GM19025 (cell line): ENCODE measurements around the gene MAL.
A peak's percentile ranks its signal among the peaks of the same experiment; 100 is the strongest.
"Not testable (repeated sequence)": the region's sequence is repeated elsewhere in the genome, so short reads cannot be mapped to it uniquely, and the experiment has no call there.

Experiments used
- ATAC-seq: cut with Tn5 transposase; IDR thresholded peaks from one replicate; pipeline ENCODE4 v1.9.1; 2021; ENCODE audit warnings: mild to moderate bottlenecking, low read depth, moderate library complexity; ENCODE audit not compliant: unreplicated experiment

MAL gene

DNA sequence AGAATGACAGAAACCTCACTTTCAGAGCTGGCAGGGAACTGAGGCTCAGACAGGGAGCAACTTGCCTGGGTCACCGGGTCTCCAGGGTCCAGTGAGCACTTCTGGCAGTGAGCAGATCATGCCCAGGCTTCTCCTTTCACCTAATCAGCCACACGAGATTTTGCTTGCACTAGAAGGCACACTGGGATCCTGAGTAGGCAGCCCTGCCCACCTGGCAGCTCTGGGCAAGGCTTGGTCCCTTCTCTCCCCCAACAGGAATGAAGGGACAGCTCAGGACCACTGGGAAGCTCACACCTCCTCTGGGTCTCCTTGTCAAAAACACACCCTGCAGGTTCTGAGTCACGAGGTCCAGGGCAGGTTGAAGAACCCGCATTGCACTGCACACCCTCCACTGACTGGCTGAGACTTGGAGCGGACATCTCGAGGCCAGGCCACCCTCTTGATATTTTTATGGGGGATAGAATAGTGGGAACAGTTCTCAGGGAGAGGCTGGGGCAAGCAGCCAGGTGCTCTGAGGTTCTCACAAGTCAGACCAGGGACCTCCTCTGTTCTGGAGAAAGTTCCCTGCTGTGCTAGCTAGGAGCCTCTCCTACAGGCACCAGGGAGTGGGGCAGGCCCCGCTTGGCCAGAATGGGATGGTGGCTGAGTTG lies 5.7 kb downstream of the MAL start:
- ATAC-seq: no peak

DNA sequence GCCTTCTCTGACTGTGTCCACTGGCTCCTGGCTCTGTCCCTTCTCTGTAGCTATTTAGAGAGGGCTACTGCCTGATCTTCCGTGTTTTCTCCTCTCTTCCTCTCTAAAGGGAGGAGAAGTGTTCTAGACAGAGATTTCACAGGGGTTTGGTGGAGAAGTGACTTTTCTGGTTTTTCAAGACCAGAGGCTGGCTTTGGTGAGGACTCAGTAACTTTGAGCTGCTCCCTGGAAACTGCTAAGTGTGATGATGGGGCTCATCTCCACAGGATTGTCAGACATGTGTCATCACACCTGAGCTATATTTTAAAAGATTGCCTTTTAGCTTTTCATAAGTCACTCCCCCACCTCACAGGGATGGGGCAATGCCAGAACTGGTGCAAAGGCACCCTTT lies 6.2 kb downstream of the MAL start:
- ATAC-seq: no peak

DNA sequence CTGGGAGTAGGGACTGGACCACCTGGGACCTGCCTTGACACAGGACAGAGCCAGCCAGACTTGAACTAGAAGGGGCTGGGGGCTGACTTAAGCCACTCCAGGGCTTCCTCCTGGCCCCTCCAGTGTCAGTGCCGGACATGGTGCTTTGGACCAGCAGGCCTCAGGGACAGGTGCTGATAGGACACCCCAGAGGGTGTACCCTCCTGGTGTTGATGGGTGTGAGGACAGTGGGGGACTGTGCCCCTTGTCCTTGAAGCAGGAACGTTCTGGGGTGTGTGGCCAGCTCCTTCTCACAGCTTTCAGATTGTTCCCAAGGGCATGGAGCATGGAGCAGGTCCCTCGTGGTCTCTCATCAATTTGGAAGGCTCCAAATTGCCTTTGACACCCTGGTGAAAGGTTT lies 6.8 kb downstream of the MAL start:
- no peak for ATAC-seq

DNA sequence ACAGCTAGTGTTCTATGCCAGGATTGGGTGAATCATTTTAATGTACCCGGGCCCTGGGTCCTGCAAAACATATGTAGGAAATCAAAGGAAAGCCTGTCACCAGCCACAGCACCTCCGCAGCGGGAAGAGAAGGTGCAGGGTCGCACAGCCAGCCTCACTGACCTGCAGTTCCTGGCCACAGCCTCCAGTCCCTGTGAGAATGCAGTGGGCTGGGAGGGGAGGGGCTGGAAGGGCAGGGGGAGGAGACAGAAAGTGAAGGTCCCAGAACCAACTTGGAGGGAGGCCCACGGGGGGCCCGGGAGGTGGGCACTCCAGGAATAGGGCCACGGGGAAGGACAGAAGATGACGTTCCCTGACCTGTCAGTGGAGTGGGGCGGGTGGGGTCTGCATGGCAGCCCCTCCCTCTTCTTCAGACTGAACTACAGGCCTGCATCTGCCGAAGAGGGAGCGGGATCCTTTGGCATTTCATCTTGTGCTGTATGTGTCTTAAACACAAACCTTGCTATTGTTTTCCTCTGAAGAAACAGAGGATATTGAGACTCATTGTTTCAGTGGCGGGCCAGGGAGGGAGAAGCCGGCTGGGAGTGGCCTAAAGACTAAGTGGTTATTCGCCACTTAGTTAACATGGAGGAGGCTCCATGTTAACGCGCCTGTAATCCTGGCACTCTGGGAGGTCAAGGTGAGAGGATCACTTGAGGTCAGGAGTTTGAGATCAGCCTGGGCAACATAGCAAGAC lies 7.5 kb downstream of the MAL start:
- no peak for ATAC-seq

DNA sequence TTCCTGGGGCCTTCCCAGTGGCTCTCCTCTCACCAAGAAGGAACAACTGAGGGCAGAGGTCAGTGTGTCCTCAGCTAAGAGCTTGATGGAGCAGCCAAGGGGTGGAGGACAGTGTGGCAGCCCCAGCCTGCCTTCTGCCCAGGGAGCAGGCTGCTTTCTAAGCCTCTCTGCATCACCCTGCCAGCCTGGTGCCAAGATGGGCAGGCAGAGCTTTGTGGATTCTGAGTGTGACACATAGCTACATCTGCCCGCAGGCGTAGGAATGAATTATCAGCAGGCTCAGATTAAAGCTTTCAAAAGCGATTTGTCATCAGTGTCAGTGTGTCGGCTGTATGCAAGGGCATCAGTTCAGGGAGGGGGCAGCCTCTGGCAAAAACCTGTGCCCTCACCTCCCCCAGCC lies 8.7 kb downstream of the MAL start:
- no peak for ATAC-seq

DNA sequence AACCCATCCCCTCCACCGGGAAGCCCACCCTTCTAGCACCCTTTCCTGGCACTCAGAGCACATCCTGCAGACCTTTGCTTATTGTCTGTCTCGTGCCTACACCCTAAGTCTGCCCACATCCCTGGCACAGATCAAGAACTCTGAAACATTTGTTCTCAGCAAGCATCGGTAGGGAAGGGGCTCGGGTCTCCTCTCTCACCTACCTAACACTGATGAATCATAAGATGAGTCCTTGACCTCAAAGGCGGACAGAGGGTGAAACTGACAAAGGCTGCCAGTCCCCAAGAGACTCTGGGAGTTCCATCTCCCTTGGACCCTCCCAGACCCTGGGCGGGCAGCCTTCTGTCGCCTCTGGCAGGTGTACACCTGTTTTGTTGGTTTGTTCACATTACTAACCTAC lies 9.3 kb downstream of the MAL start:
- ATAC-seq: no peak

DNA sequence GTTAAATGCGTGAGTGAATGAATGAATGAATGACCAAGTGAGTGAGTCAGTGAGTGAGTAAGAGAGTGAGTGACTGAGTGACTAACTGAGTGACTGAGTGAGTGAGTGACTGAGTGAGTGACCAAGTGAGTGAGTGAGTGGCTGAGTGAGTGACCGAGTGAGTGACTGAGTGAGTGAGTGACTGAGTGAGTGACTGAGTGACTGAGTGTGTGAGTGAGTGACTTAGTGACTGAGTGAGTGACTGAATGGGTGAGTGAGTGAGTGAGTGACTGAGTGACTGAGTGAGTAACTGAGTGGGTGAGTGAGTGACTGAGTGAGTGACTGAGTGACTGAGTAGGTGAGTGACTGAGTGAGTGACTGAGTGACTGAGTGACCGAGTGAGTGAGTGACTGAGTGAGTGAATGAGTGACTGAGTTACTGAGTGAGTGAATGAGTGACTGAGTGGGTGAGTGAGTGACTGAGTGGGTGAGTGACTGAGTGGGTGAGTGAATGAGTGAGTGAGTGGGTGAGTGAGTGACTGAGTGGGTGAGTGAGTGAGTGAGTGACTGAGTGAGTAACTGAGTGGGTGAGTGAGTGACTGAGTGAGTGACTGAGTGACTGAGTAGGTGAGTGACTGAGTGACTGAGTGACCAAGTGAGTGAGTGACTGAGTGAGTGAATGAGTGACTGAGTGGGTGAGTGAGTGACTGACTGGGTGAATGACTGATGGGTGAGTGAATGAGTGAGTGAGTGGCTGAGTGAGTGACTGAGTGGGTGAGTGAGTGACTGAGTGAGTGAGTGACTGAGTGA lies 11.3 kb downstream of the MAL start:
- ATAC-seq: no peak

DNA sequence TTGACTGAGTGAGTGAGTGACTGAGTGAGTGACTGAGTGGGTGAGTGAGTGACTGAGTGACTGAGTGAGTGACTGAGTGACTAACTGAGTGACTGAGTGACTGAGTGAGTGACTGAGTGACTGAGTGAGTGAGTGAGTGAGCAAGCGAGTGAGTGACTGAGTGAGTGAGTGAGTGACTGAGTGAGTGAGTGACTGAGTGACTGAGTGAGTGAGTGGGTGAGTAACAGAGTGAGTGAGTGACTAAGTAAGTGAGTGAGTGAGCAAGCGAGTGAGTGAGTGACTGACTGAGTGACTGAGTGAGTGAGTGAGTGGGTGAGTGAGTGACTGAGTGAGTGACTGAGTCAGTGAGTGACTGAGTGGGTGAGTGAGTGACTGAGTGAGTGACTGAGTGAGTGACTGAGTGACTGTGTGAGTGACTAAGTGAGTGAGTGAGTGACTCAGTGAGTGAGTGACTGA lies 11.9 kb downstream of the MAL start:
- ATAC-seq: no peak

DNA sequence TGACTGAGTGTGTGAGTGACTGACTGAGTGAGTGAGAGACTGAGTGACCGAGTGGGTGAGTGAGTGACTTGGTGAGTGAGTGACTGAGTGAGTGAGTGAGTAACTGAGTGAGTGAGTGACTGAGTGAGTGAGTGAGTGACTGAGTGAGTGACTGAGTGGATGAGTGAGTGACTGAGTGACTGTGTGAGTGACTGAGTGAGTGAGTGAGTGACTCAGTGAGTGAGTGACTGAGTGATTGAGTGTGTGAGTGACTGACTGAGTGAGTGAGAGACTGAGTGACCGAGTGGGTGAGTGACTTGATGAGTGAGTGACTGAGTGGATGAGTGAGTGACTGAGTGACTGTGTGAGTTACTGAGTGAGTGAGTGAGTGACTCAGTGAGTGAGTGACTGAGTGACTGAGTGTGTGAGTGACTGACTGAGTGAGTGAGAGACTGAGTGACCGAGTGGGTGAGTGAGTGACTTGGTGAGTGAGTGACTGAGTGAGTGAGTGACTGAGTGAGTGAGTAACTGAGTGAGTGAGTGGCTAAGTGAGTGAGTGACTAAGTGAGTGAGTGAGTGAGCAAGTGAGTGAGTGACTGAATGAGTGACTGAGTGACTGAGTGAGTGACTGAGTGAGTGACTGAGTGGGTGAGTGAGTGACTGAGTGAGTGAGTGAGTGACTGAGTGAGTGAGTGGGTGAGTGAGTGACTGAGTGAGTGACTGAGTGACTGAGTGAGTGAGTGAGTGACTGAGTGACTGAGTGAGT lies 12.5 kb downstream of the MAL start:
- not testable (repeated sequence) for ATAC-seq

DNA sequence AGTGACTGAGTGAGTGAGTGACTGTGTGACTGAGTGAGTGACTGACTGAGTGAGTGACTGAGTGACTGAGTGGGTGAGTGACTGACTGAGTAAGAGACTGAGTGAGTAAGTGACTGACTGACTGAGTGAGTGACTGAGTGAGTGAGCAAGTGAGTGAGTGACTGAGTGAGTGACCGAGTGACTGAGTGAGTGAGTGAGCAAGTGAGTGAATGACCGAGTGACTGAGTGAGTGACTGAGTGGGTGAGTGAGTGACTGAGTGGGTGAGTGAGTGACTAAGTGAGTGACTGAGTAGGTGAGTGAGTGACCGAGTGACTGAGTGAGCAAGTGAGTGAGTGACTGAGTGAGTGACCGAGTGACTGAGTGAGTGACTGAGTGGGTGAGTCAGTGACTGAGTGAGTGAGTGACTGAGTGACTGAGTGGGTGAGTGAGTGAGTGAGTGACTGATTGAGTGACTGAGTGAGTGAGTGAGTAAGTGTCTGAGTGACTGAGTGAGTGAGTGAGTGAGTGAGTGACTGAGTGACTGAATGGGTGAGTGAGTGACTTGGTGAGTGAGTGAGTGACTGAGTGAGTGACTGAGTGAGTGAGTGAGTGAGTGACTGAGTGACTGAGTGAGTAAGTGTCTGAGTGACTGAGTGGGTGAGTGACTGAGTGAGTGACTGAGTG lies 13.3 kb downstream of the MAL start:
- no peak for ATAC-seq

DNA sequence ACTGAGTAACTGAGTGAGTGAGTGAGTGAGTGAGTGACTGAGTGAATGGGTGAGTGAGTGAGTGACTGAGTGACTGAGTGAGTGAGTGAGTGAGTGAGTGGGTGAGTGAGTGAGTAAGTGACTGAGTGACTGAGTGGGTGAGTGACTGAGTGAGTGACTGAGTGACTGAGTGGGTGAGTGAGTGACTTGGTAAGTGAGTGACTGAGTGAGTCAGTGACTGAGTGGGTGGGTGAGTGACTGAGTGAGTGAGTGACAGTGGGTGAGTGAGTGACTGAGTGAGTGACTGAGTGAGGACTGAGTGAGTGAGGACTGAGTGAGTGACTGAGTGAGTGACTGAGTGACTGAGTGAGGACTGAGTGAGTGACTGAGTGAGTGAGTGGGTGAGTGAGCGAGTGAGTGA lies 13.9 kb downstream of the MAL start:
- no peak for ATAC-seq

DNA sequence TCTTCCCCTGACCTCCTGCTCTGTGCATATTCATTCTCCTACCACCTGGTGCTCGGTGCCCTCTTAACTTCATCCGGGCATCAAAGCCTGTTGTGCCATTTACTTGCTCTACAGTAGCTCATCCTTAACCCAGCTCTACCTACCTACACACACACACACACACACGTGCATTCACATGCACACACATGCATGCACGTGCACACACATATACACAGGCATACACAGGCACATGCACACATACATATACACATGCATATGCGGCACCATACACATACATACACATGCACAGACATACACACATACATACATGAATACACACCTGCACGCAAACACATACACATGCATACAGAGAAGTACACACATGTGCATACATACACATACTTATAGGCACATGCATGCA lies 14.5 kb downstream of the MAL start:
- no peak for ATAC-seq

DNA sequence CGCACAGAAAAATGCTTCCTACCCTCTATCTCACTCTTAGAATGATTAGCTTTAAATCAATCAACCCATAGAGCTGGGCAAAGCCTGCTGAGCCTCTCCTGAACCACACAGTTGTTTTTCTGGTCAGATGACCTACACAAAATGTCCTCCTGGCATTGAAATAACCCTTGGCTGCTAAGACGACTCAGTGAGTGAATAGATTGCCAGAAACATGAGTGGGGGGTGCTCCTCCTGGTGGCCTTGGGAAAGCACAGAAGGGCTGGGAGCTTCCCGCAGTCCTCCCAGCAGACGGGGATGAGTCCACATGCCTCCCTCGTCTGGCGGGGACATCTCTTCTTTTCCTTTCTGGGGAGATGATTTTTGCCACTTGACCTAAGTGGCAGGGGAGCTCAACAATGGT lies 14.9 kb downstream of the MAL start:
- no peak for ATAC-seq

DNA sequence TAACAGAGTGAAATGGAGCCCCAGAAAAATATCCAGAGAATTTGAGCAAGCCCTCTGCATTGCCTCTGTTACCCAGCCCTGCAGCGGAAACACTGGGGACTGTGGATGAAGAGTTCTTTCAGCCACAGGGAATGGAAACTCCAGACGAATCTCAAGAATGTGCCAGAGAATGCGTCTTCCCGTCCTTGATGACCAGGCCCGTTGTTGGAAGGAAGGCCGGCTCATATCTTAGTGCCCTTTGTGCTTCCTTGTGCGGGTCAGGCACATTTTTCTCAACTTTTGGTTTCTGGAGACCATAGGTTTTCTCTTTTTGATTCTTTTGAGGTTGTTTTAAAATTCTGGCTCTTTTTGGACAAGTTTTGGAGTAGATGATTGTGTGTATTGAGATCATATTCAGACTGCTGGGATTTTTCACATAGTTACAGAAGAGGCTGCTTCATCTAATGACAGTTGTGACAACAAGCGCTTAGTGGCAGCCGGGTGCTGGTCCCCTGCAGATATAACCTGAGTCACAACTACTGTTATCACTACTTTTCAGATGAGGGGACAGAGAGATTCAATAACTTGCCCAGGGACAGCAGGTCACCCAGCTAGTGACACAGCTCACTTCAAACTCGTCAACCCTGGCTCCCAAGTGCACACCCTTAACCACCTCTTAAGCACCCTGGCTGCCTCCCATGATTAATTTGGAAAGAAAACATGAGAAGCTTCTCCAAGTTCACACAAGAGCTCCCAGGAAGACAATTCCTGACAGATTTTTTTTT lies 15.7 kb downstream of the MAL start:
- ATAC-seq: peak; percentile 34

DNA sequence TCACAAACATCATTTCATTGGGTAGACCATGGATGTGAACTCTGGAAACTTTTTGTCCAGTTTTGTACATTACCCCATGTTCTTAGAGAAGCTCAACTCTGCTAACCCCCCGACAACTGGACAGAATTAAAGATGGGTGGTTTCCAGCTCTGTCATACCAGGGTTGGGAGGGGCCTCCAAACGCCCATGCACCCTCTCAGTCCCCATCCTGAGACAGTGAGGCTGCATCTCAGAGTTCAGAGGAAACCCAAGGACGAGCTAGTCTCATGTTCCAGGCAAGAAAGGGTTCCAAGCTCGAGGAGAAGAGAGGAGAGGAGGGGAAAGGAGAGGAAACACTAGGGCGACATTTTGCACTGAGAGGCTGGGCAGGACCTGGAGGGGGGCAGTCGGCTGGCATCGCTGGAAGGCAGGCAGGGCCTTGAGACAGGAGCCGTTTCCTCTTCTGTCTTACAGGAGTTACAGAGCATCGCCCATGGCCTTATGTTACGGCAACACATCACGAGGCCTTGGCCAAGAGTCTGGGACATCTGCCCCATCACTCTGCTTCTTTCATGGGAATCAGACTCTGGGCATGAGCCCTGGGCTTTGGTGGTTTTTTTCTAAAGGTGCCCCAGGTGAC lies 16.4 kb downstream of the MAL start:
- peak; percentile 41 for ATAC-seq

DNA sequence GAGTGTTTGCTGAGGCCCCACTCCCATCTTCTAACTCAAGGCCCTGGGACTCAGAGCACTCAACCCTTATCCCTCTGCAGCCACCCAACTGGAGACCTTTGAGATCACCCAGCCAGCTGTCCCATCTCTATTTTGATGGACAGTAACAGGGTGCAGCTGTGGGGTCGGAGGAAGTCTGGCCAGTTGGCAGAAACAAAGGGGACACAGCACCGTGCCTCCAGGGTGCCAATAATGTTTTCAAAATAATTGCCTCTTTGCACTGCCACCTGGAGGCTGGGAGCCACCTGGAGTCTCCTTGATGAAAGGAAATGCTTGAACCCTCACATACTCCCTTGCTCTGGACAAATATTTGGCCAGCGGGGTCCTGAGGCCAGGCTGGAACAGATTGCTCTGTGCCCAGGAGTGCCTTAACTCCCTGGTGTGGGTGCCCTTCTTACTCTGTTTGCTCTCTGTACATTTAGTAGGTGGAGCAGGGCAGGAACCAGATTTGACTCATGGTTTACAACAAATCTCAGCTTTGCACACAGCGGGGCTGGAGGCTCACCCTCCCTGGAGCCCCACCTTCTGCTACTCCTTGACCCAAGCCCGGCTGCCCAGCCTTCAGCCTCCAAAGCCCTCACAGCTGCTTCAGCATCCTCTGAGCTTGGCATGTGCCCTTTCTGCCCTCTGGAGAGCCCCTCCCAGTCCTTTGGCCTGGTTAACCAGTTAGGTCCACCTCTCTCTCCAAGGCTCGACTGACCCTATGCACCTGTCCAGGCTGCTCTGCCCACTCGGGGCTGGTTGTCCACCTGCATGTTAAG lies 17.2 kb downstream of the MAL start:
- peak; percentile 6 for ATAC-seq

DNA sequence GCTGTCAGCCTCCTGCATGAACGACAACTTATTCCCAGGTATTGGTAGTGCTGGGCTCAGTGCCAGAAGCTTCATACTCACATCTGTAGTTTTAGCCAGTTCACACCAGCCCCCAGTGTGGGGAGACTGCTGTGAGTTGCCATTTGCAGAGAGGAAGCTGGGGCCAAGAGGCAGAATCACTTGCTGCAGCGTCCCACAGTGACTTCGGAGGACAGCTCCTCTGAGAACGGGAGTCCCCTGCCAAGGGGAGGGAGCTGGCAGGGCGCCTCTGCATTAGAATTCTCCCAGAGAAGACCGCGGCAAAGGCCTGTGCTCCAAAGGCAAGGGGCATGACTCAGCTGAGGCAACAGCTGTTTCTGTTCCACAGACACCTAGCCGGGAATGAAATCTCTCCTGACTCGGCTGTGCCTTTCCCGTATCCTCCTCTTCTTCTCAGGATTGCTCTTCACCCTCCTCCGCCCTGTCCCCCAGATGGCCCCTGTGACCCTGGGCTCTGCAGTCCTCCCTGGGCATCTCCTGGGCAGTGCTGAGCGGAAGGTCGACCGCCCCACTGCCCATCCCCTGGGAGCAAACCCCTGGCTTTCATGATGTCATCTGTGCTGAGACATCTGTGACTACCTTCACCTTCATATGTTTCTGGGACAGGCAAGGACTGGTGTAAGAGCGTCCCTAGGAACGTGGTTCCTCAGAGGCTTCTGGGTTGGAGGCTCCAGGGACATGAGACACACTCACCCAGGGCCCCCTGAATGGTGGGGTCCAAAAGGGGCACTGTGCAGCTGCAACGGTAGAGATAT lies 18.0 kb downstream of the MAL start:
- peak; percentile 39 for ATAC-seq

DNA sequence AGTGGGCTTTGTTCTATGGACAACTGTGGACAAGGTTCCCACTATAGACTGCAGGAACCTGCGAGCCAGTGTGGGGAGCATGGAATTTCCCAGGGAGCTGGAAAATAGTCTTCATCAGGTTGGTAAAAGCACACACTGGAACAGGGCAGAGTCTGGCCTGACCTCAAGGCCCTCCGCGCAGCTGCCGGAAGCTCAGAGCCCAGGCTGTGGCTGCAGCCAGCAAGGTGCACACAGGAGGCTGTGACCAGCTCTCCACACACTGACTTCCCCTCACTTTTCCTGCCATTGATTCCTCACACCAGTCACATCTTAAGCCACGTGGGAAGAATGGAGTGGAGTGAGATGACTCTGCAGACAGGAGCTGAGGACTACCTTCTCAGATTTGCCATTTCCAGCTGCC lies 19.1 kb downstream of the MAL start:
- ATAC-seq: no peak
